Activated CD4-positive, CD25-positive, alpha-beta regulatory T cell treated with anti-CD3 and anti-CD28 coated beads, Interleukin-2, amount 50 U/mL, for 72 hours (primary cell): ENCODE results near the gene MOB2.

Source experiments
- DNase-seq: peaks from one replicate; pipeline ENCODE4 v3.0.0; 2021

MOB2 gene

GRCh38 chr11:1502954-1503707 is 16.6 kb upstream of the MOB2 start:
- no peak for DNase-seq

- no peak for DNase-seq
Observed at GRCh38 chr11:1502168-1502953, 15.8 kb upstream of the MOB2 start.

GRCh38 chr11:1501421-1502167 is 15.0 kb upstream of the MOB2 start:
- DNase-seq: no peak

DNA sequence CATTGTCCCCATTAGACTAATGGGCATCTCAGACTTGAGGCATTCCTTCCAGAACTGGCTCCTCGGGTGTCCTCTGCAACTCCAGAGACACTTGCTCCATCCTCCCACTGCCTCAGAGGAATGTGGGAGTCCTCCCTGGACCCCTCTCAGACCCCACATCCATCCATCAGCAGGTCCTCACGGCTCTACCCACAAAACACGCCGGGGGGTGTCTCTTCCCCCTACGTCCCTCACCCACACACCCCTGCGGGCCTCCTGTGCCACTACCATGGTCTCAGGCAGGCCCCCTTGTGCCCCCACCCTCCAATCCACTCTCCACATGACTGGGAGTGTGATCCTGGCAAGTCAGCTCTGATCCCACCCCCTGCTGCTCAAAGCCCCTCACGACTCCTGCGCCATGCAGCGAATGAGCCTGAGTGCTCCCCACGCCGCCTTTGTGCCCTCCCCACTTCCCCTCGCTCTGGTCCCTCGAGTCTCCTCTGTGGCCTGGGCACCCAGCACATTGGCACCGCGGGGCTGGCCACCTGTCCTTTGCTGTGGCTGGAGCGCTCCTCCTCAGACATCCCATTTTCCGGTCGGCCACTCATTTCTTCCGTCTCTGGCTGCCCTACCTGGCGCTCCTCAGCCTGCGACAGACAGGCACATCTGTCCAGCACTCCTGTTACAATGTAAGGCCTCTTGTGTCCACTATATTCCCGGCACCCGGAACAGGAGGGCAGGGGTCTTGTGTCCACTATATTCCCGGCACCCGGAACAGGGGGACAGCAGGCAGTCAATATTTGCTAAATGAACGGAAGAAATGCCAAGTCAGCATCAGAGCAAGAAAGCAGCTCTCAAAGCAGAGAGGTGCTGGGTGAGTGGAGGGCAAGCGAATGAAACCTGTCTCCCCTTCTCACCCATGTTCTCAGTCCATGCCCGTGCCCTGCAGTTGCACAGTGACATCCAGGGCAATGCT is 14.2 kb upstream of the MOB2 start:
- DNase-seq: no peak

DNA sequence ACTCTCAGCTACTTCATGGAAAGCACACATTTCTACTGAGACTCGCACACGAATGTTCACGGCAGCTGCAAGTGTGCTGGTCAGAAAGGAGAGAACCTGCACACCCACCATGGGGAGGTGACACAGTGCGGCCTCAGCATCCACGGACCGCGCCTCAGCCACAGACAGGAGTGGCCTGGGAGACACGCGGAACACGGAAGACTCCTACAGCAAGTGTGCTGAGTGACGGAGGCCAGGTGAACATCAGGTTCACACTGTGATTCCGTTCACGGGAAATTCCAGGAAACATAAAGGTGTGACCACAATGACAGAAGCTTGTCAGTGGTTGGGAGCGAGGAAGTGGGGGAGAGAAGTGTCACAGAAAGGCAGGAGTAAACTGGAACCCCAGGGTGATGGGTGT is 13.3 kb upstream of the MOB2 start:
- no peak for DNase-seq

DNA sequence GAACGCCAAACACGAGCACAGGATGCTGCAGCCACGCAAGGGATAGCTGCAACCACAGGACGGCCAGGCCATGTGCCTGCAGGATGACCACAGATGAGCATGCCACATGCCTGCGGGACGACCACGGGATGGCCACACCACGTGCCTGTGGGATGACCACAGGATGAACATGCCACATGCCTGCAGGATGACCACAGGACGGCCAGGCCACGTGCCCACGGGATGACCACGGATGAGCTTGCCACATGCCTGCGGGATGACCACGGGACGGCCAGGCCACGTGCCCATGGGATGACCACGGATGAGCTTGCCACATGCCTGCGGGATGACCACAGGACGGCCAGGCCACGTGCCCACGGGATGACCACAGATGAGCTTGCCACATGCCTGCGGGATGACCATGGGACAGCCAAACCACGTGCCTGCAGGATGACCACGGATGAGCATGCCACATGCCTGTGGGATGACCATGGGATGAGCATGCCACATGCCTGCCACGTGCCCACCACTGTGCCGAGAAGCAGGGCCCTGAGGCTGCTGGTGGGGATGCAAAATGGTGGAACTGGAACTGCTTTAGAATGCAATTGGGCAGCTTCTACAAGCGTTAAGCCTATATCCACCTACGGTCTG is 12.8 kb upstream of the MOB2 start:
- DNase-seq: no peak

- DNase-seq: no peak
Observed at GRCh38 chr11:1498262-1498661, 11.7 kb upstream of the MOB2 start.

- no peak for DNase-seq
Observed at GRCh38 chr11:1497600-1497999, 11.0 kb upstream of the MOB2 start.

- no peak for DNase-seq
Observed at GRCh38 chr11:1496761-1497095, 10.1 kb upstream of the MOB2 start.

GRCh38 chr11:1496091-1496760 is 9.6 kb upstream of the MOB2 start:
- DNase-seq: no peak

- DNase-seq: no peak
Observed at GRCh38 chr11:1494650-1495049, 8.1 kb upstream of the MOB2 start.

DNA sequence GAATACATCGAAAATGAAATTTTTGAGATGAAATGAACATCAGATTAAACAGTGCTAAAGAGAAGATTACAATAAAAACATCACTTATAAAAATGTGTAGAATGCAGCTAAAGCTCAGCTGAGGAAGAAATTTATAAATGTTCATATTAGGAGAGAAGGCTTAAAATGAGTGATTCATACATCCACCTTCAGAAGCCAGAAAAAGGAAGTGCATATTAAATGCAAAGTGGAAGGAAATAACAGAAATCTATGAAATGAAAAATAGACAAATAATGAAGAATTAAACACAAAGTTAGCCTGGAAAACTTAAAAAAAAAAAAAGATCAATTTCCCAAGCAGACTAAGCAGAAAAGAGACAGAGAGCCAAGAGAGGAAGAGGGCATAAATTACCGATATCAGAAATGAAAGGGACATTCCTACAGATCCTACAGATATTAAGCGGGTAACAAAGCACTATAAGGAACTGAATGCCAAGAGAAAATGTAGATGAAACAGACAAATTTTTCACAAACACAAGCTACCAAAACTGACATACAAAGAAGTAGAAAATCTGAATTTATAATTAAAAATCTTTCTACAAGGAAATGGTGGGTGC is 7.2 kb upstream of the MOB2 start:
- DNase-seq: no peak

DNA sequence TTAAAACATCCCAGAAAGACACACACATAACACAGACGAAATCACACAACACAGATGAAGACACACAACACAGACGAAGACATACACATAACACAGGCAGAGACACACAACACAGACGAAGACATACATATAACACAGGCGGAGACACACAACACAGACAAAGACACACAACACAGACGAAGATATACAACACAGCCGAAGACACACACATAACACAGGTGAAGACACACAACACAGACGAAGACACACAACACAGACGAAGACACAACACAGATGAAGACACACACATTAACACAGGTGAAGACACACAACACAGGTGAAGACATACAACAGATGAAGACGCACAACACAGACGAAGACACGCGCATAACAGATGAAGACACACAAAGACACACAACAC is 4.8 kb upstream of the MOB2 start:
- no peak for DNase-seq

DNA sequence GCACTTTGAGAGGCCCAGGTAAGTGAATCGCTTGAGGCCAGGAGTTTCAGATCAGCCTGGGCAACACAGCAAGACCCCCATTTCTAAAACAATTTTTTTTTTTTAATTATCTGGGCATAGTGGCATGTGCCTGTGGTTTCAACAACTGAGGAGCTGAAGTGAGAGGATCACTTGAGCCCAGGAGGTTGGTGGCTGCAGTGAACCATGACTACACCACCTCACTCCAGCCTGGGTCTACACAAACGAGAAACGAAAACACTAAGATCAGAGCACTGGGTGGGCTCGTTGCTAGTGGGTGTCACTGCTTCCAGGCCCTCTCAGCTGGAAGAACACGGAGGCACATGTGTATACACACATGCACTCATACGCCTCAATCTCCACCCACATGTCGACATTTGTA is 4.1 kb upstream of the MOB2 start:
- no peak for DNase-seq

- DNase-seq: no peak
Observed at GRCh38 chr11:1488575-1489180, 2.1 kb upstream of the MOB2 start.

DNA sequence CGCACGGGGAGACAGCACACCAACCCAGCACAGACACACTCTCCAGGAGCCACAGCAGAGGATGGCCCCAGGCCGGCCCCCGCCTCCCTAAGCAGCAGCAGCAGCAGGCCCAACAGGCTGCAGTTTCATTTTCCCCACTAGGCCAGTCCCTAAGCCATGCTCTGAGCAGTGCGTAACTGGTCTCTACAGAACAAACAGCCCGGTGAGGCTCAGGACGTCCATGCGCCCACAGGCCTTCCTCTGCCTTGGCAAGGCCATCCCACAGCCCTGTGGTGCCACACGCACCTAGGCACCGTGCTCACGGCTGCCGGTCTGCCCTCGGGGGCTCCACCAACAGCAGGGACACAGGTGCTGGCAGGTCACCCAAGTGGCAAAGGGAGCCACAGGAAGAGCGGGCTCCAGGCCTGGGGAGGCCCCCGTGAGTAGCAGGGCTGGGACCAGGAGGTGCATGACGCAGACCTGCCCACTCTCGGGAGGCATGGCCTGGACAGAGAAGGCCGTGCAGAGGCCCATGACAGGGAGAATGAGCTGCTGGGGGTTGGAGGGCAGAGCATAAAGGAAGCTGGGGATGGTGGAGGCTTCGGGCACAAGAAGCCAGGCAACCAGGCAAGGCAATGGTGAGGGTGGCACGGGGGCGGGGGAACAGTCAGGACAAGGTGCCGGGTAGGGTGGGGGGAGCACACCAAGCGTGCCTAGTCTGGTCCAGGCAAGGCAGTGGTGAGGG is 1.4 kb upstream of the MOB2 start:
- no peak for DNase-seq

DNA sequence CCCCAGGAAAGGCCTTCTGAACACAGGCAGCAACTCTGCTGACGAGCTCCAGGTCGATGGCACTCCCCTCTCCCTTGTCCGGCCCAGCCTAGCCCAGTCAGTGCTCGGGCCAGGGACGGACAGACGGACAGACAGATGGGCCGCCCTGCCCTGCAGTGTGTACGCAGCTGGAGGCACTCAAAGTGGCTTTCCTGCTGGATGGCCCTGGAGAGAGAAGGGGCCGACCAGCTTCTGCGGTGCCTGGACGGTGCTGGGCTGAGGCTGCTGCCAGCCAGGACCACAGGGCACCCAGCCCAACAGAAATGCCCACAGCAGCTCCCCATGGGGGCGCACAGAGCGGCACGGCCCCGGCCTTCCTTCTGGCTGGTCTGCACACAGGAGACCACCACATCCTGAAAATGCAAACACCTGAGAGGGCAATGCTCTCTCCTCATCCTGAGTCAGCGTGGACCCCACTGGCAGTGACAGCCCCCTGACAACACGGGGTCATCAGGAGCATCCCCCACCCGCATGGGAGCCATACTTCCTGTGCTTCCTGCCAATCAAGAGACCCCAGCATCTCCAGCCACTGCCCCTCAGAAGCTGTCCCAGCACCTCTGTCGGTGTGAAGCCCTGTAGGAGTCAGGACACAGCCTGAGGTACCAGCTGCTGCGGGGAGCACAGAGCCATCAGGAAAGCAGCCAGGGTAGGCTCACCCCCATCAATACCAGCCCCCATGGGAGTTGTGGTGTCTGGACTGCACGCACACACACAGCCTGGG is 692 bp upstream of the MOB2 start:
- DNase-seq: no peak

- DNase-seq: no peak
Observed at GRCh38 chr11:1485504-1485885, 1.1 kb downstream of the MOB2 start.
